Left hindlimb (tissue), 1 donor: ENCODE results near the gene TELO2.

Experiments used
- DNase-seq: peaks from one replicate; pipeline ENCODE4 v3.0.0-alpha.2; 2018

Gene TELO2

GRCh38 chr16:1524366-1524765 lies 31.2 kb downstream of the TELO2 start:
- DNase-seq, result no peak

GRCh38 chr16:1525871-1526607 lies 32.9 kb downstream of the TELO2 start:
- no peak for DNase-seq

GRCh38 chr16:1526608-1527555 lies 33.7 kb downstream of the TELO2 start:
- DNase-seq, result no peak

- DNase-seq, result peak; percentile 74
Measured at GRCh38 chr16:1527836-1528811, 35.0 kb downstream of the TELO2 start.

- DNase-seq, result peak; percentile 17
Measured at GRCh38 chr16:1528921-1529537, 35.9 kb downstream of the TELO2 start.

- DNase-seq, result no peak
Measured at GRCh38 chr16:1530349-1530882, 37.3 kb downstream of the TELO2 start.

- peak; percentile 77 for DNase-seq
Measured at GRCh38 chr16:1530883-1531637, 37.9 kb downstream of the TELO2 start.

GRCh38 chr16:1531638-1531910 lies 38.4 kb downstream of the TELO2 start:
- no peak for DNase-seq

- peak; percentile 61 for DNase-seq
Measured at GRCh38 chr16:1532081-1532760, 39.1 kb downstream of the TELO2 start.

GRCh38 chr16:1532771-1533170 lies 39.6 kb downstream of the TELO2 start:
- DNase-seq, result no peak

GRCh38 chr16:1533443-1533951 lies 40.3 kb downstream of the TELO2 start, which contains the start of gene TMEM204:
Gene TMEM204 (plus strand): TSS chr16:1533666. CDS start chr16:1534276, 610 bp downstream.
- DNase-seq, result peak; percentile 86

- DNase-seq, result peak; percentile 52
Measured at GRCh38 chr16:1534021-1535020, 41.2 kb downstream of the TELO2 start.

GRCh38 chr16:1535391-1536291 lies 42.5 kb downstream of the TELO2 start:
- no peak for DNase-seq

- no peak for DNase-seq
Measured at GRCh38 chr16:1536601-1537000, 43.4 kb downstream of the TELO2 start.

- no peak for DNase-seq
Measured at GRCh38 chr16:1537138-1537577, 44.0 kb downstream of the TELO2 start.

GRCh38 chr16:1537763-1538289 lies 44.7 kb downstream of the TELO2 start:
- DNase-seq, result no peak

- DNase-seq, result peak; percentile 62
Measured at GRCh38 chr16:1538804-1539520, 45.8 kb downstream of the TELO2 start.
